RWPE2 (cell line): ENCODE data around the gene KRTAP26-1.

Experiments
- ATAC-seq: fragments of 200-7000 bp; cut with Tn5 transposase; 3 replicates; pipeline ENCODE4 v1.9.1; 2021; ENCODE audit warnings: low read depth
- DNase-seq: peaks from one replicate; pipeline ENCODE4 v3.0.0-alpha.2; 2020; ENCODE audit warnings: low spot score
- H3K27ac ChIP-seq: fragments of 450-650 bp; 2 replicates; pipeline ENCODE4 v1.5.1; 2017; ENCODE audit warnings: mild to moderate bottlenecking; ENCODE audit not compliant: poor library complexity, severe bottlenecking
- H3K27me3 ChIP-seq: fragments of 250-450 bp; sonication (Bioruptor Pico); 2 replicates; pipeline ENCODE4 v1.5.1; 2021; ENCODE audit warnings: mild to moderate bottlenecking, moderate library complexity; ENCODE audit not compliant: insufficient read depth, poor library complexity, severe bottlenecking
- H3K36me3 ChIP-seq: fragments of 250-450 bp; sonication (Bioruptor Pico); 2 replicates; pipeline ENCODE4 v1.5.1; 2020; ENCODE audit warnings: low read depth, mild to moderate bottlenecking, moderate library complexity
- H3K4me1 ChIP-seq: fragments of 250-450 bp; sonication (Bioruptor Pico); 2 replicates; pipeline ENCODE4 v1.5.1; 2021; ENCODE audit warnings: mild to moderate bottlenecking, moderate library complexity; ENCODE audit not compliant: insufficient read depth, poor library complexity, severe bottlenecking
- H3K4me3 ChIP-seq: fragments of 250-450 bp; sonication (Bioruptor Pico); 2 replicates; pipeline ENCODE4 v1.5.1; 2021; ENCODE audit warnings: mild to moderate bottlenecking, moderate library complexity; ENCODE audit not compliant: severe bottlenecking
- H3K9me3 ChIP-seq: fragments of 250-450 bp; sonication (Bioruptor Pico); 2 replicates; pipeline ENCODE4 v1.5.1; 2021; ENCODE audit warnings: mild to moderate bottlenecking, moderate library complexity; ENCODE audit not compliant: severe bottlenecking
- CTCF ChIP-seq: fragments of 450-650 bp; IDR thresholded peaks from one replicate; pipeline ENCODE4 v1.5.1; 2017; ENCODE audit warnings: mild to moderate bottlenecking, moderate library complexity; ENCODE audit not compliant: poor library complexity, severe bottlenecking

KRTAP26-1 gene

GRCh38 chr21:30337276-30337744 is 17.2 kb upstream of the KRTAP26-1 start, which contains the start of gene KRTAP27-1:
Gene KRTAP27-1, minus strand, starts transcription at chr21:30337694. Its CDS starts 26 bp downstream, at chr21:30337668.
- no peak within 1 kb of the TSS for H3K27ac ChIP-seq
- TF ChIP-seq CTCF, result no peak
- H3K4me3 ChIP-seq, result no peak within 1 kb of the TSS
- H3K4me1 ChIP-seq, result peaks cover 4% of the 10 kb centered on the region
- H3K36me3 ChIP-seq, result no peaks in the 10 kb centered on the region
- no peak for ATAC-seq
- DNase-seq, result no peak
- no peaks in the 10 kb centered on the region for H3K27me3 ChIP-seq
- H3K9me3 ChIP-seq, result no peaks in the 10 kb centered on the region

DNA sequence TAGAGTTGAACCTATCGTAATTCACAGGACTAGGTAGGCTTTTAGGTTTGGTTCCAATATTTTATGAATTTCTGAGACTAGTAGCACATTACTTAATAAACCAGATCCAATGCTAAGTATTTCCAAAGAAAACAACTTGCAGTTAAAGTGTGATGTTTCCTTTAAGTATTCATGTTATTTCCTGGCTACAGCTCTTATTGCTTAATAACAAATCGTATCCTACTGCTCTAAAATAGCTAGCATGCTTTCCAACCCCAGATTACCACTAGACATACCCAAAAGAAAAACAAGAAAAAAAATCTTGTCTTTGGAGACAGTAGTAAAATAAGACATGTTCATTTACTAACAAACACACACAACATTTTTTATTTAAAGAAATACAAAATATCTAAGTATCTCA is 16.5 kb upstream of the KRTAP26-1 start:
- peak; percentile 38; the same call in 1 of the 3 replicates for ATAC-seq
- TF ChIP-seq CTCF, result no peak
- H3K27ac ChIP-seq, result no peak overlapping the region
- peaks cover 4% of the 10 kb centered on the region for H3K4me1 ChIP-seq
- no peaks in the 10 kb centered on the region for H3K36me3 ChIP-seq
- H3K27me3 ChIP-seq, result no peaks in the 10 kb centered on the region
- no peaks in the 10 kb centered on the region for H3K9me3 ChIP-seq
- no peak overlapping the region for H3K4me3 ChIP-seq
- no peak for DNase-seq

DNA sequence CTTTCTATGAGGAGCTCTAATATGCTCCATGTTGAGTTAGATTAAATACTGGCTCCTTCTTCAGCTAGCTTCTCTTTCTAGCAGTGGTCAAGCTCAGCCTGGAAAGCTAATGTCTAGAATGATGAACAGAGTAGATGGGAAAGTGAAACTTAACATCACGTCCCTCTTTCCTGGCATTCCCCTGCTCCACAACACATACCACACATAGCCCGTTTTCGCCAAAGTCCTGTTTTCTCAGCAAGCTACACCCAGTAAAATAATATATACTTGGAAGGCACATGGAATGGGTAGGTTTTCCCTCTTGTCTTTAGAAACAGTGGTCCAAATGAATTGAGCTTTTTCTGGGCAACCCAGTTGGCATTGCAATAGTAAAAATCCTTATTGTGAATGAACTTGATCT is 13.6 kb upstream of the KRTAP26-1 start:
- no peaks in the 10 kb centered on the region for H3K27me3 ChIP-seq
- peaks cover 7% of the 10 kb centered on the region for H3K4me1 ChIP-seq
- H3K4me3 ChIP-seq, result no peak overlapping the region
- ATAC-seq (no peak), DNase-seq (no peak)
- no peak for TF ChIP-seq CTCF
- H3K36me3 ChIP-seq, result no peaks in the 10 kb centered on the region
- H3K9me3 ChIP-seq, result no peaks in the 10 kb centered on the region
- H3K27ac ChIP-seq, result no peak overlapping the region

GRCh38 chr21:30332681-30333080 is 12.6 kb upstream of the KRTAP26-1 start:
- no peak for DNase-seq
- Histone ChIP-seq H3K36me3 (no peaks in the 10 kb centered on the region), H3K27ac (no peak overlapping the region), H3K4me1 (peaks cover 7% of the 10 kb centered on the region), H3K9me3 (no peaks in the 10 kb centered on the region), H3K27me3 (no peaks in the 10 kb centered on the region), H3K4me3 (no peak overlapping the region)
- no peak for TF ChIP-seq CTCF
- no peak for ATAC-seq

DNA sequence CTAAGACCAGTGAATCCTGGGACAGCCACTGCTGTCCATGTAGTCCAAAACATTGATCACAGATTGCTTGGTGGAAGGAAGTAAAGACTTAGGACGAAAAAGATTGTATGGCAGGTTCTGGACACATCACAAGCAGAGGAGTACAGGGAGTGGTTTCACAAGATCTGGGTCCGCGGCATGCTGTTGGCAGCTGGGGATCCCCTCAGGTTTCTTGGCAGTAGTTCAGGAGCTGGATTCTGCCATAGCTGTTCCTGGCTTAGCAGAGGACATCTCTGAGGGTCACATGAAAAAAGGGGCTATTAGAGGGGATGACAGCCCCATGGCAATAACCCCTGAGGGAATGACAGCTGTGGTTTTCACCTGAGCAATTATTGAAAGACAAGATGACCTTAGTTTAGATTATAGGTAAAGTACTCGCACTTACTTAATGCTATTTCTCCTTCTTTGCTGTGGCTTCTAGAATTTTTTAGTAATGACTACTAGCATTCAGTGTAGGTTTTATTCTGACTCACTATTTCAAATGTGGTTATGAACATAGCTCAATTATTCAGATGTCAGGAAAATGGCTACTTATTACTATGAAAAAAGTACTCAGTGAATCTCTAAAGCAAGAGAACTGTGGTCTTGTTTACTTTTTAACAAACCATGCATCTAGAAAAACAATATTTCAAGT is 9.2 kb upstream of the KRTAP26-1 start:
- H3K27ac ChIP-seq, result no peak overlapping the region
- DNase-seq (no peak), ATAC-seq (peak; percentile 83)

More for the DNA sequence above, 9.2 kb upstream of the KRTAP26-1 start:
- Histone ChIP-seq H3K27me3 (no peaks in the 10 kb centered on the region), H3K9me3 (no peaks in the 10 kb centered on the region), H3K36me3 (no peaks in the 10 kb centered on the region), H3K4me3 (no peak overlapping the region), H3K4me1 (peaks cover 3% of the 10 kb centered on the region)
- no peak for TF ChIP-seq CTCF
